ENCODE data around the gene MATN3. TPM values are rescaled to one million over a fixed set of nuclear protein-coding genes. Genes with fewer than 3 reads are reported as not detected.

MATN3 gene
- total RNA-seq, 1 experiment from 2014 or later, result 1.6 TPM

- Histone ChIP-seq H3K79me2 (ENCODE audit: low read length) (no peaks in the 10 kb centered on the region), H3K9me2 (replicated peaks; ENCODE audit: low read length) (no peaks in the 10 kb centered on the region), H3K27ac (ENCODE audit: low read length) (no peak overlapping the region), H4K20me1 (ENCODE audit: low read length) (no peaks in the 10 kb centered on the region), H3K36me3 (ENCODE audit: low read depth, low read length) (no peaks in the 10 kb centered on the region), H3K4me1 (ENCODE audit: insufficient read depth, low read length) (peaks cover 10% of the 10 kb centered on the region), H3K9ac (ENCODE audit: low read length) (no peak overlapping the region), H3K4me3 (ENCODE audit: low read length) (no peak overlapping the region), H3F3A (ENCODE audit: low read length, unreplicated experiment) (no peaks in the 10 kb centered on the region), H3K4me2 (ENCODE audit: low read length) (no peak overlapping the region), H3K9me3 (ENCODE audit: low read length) (no peaks in the 10 kb centered on the region), H3K27me3 (ENCODE audit: low read length) (no peaks in the 10 kb centered on the region), H2AFZ (ENCODE audit: low read length) (no peak overlapping the region)
- POLR2A ChIA-PET (ENCODE audit: unreplicated experiment), result no interaction called here
- BruUV-seq (replicated peaks), result no TSS peak
- ATAC-seq (no peak), DNase-seq (no peak)
- TF ChIP-seq, protein P1, sequence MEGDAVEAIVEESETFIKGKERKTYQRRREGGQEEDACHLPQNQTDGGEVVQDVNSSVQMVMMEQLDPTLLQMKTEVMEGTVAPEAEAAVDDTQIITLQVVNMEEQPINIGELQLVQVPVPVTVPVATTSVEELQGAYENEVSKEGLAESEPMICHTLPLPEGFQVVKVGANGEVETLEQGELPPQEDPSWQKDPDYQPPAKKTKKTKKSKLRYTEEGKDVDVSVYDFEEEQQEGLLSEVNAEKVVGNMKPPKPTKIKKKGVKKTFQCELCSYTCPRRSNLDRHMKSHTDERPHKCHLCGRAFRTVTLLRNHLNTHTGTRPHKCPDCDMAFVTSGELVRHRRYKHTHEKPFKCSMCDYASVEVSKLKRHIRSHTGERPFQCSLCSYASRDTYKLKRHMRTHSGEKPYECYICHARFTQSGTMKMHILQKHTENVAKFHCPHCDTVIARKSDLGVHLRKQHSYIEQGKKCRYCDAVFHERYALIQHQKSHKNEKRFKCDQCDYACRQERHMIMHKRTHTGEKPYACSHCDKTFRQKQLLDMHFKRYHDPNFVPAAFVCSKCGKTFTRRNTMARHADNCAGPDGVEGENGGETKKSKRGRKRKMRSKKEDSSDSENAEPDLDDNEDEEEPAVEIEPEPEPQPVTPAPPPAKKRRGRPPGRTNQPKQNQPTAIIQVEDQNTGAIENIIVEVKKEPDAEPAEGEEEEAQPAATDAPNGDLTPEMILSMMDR (conservative IDR thresholded peaks at IDR 0.05; ENCODE audit: low read depth, low read length), result 0 out of 2 replicates have a peak, but pooled peaks have one; percentile 30
- no peak for TF ChIP-seq EZH2phosphoT487 (IDR thresholded peaks at IDR 0.05; ENCODE audit: borderline replicate concordance, low read length)
- no peak for TF ChIP-seq EZH2 (IDR thresholded peaks at IDR 0.05; ENCODE audit: low read length, unreplicated experiment)
- intact Hi-C loops (cut with micrococcal nuclease), result no loop called here
- CTCF ChIA-PET, result interaction anchor here (1.3 kb wide), 1 partner anchor 62 kb away, joined by 4 read pairs; no protein-coding TSS in a partner anchor
These were observed 3.9 kb upstream of the MATN3 start for GRCh38 chr2:20016346-20016745.

GRCh38 chr2:20015482-20016083 lies 3.1 kb upstream of the MATN3 start:
- ChIA-PET POLR2A (ENCODE audit: unreplicated experiment) (interaction anchor here (0.6 kb wide), 1 partner anchor 152 kb away, joined by 3 read pairs; no protein-coding TSS in a partner anchor), CTCF (interaction anchor here (0.6 to 2.0 kb wide), 11 partner anchors 12 to 275 kb away, joined by 3 to 11 read pairs (median 4); partner anchors contain the start of gene LAPTM4A)
- no peaks in the 10 kb centered on the region for H4K20me1 ChIP-seq (ENCODE audit: low read length)
- DNase-seq, result peak; percentile 60
- H3K9me2 ChIP-seq (replicated peaks; ENCODE audit: low read length), result no peaks in the 10 kb centered on the region
- H3K36me3 ChIP-seq (ENCODE audit: low read depth, low read length), result no peaks in the 10 kb centered on the region
- H3K4me1 ChIP-seq (ENCODE audit: insufficient read depth, low read length), result peaks cover 10% of the 10 kb centered on the region
- H3F3A ChIP-seq (ENCODE audit: low read length, unreplicated experiment), result no peaks in the 10 kb centered on the region
- H3K4me3 ChIP-seq (ENCODE audit: low read length), result no peak overlapping the region
- no peak for ATAC-seq
- no peaks in the 10 kb centered on the region for H3K27me3 ChIP-seq (ENCODE audit: low read length)
- H3K9me3 ChIP-seq (ENCODE audit: low read length), result no peaks in the 10 kb centered on the region
- H3K9ac ChIP-seq (ENCODE audit: low read length), result no peak overlapping the region
- H3K4me2 ChIP-seq (ENCODE audit: low read length), result no peak overlapping the region
- TF ChIP-seq EZH2 (IDR thresholded peaks at IDR 0.05; ENCODE audit: low read length, unreplicated experiment) (no peak), EZH2phosphoT487 (IDR thresholded peaks at IDR 0.05; ENCODE audit: borderline replicate concordance, low read length) (no peak)
- TF ChIP-seq, protein P1 (conservative IDR thresholded peaks at IDR 0.05; ENCODE audit: low read depth, low read length), result peak; percentile 74
- H2AFZ ChIP-seq (ENCODE audit: low read length), result no peak overlapping the region
- H3K79me2 ChIP-seq (ENCODE audit: low read length), result no peaks in the 10 kb centered on the region
- intact Hi-C loops (cut with micrococcal nuclease), result loop anchor here (1.0 to 2.0 kb wide), 2 partner anchors 59 to 83 kb away; no protein-coding TSS in a partner anchor
- no TSS peak for BruUV-seq (replicated peaks)
- no peak overlapping the region for H3K27ac ChIP-seq (ENCODE audit: low read length)

Measured in PC-3 (cell line).